A549 treated with AZD9567 at 1 μM for 4 hours (cell line): Measurements from ENCODE around the gene FAM107A. TPM values are rescaled to one million over a fixed set of nuclear protein-coding genes. Genes with fewer than 3 reads are reported as not detected.

ENCODE experiments used
- total RNA-seq: library from RNA; stranded (reverse); fragments of 200-300 nt; extraction: Qiagen RNA extraction; gene quantifications from 5 replicates; pipeline ENCODE4 v1.2.3, GENCODE V29; 2022; ENCODE audit not compliant: insufficient read depth

The FAM107A gene, protein sequence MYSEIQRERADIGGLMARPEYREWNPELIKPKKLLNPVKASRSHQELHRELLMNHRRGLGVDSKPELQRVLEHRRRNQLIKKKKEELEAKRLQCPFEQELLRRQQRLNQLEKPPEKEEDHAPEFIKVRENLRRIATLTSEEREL
- total RNA-seq: 0.03 to 0.09 TPM (median 0.08 TPM) in 4 of 5 replicates, not detected in the other

DNA sequence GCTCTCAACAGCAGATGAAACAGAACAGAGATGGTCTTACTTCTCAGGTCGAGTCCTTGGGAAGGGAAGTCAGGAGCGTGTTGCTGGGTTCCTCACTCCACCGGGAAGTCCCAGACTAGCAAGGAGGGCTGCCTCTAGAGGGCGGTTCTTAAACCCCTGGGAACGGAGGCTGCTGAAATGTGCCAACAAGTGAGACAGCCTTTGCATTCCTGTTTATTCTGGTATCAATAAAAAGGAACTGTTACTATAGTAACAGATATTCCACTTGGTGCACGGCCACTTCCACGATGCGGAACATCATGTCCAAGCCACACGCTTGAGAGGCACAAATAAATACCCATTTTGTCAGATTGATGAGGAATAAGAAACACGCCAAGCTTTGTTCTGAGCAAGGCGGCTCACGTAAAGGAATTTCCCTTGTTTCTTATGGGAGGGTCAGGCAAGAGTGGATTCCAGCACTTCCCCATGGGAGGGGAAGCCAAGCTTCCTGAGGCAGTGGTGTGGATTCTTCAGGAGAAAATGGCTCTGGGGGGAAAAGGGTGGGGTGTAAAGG lies at the start of gene FAM107A:
Gene FAM107A (minus strand): TSS at position 123 of the 553 bp plus-strand sequence. CDS start 7,531 bp downstream, outside the sequence.

DNA sequence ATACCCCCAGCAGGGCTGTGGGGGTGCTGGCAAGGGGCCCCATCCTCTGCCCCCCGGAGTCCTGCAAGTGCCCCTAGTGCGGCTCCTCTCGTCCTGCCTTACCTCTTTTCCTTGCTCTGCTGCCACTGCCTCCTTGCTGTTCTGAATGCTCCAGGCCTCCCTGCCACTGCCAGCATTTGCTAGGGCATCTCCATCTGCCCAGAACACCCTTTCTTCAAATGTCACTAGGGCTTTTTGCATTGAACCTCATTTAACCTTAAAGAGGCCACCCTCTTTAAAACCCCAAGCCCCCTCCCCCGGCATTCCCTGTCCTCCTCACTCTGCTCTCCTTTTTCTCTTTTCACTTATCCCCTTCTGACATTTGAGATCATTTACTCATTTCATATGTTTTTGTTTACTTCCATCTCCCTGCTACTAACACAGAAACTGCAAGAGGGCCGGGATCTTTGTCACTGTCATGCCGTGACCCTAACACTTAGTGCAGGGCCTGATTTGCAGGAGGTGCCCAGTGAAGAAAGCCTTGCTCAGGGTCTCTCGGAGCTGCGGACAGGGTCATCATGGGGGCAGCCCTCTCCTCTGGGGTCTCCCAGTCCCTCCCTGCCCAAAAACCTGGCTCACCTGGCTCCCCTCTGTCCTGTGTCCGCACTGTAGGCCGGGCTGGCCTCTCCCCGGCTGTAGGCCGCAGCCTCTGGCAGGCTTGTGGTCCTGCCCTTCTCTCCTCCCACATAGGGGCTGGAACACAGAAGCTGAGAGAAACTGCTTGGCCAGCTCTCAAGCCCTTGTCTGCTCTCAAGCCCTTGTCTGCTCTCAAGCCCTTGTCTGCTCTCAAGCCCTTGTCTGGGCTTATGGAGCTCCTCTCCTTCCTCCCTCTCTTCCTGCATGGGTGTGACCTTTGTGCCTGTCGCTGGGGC lies 40.4 kb downstream of the FAM107A start, which contains the start of gene ACOX2:
Gene ACOX2 (minus strand): TSS at position 690 of the 911 bp plus-strand sequence. CDS start 2,084 bp downstream, outside the sequence.

Other genes with a start within 250 kb of the FAM107A start
- 5.0 to 9.0 TPM (median 5.8 TPM) in 5 replicates for gene PXK, start 244.5 kb downstream of the FAM107A start, total RNA-seq
- 50.3 to 67.1 TPM (median 62.4 TPM) in 5 replicates for gene PDHB, start 143.6 kb downstream of the FAM107A start, total RNA-seq
- gene KCTD6, start 85.3 kb downstream of the FAM107A start, total RNA-seq: 6.3 to 9.1 TPM (median 8.0 TPM) in 5 replicates
- 6.2 to 8.8 TPM (median 7.9 TPM) in 5 replicates for gene ACOX2, start 40.2 kb downstream of the FAM107A start, total RNA-seq
- gene FAM3D, start 89.4 kb upstream of the FAM107A start, total RNA-seq: not detected in 5 replicates